Measurements from ENCODE around the gene TLE4.

Gene TLE4

GRCh38 chr9:79598562-79599345 is 27.0 kb downstream of the TLE4 start:
- TF ChIP-seq, protein P1, sequence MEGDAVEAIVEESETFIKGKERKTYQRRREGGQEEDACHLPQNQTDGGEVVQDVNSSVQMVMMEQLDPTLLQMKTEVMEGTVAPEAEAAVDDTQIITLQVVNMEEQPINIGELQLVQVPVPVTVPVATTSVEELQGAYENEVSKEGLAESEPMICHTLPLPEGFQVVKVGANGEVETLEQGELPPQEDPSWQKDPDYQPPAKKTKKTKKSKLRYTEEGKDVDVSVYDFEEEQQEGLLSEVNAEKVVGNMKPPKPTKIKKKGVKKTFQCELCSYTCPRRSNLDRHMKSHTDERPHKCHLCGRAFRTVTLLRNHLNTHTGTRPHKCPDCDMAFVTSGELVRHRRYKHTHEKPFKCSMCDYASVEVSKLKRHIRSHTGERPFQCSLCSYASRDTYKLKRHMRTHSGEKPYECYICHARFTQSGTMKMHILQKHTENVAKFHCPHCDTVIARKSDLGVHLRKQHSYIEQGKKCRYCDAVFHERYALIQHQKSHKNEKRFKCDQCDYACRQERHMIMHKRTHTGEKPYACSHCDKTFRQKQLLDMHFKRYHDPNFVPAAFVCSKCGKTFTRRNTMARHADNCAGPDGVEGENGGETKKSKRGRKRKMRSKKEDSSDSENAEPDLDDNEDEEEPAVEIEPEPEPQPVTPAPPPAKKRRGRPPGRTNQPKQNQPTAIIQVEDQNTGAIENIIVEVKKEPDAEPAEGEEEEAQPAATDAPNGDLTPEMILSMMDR (IDR thresholded peaks at IDR 0.05), result no peak
- Histone ChIP-seq H3K4me2 (ENCODE audit: low read length) (no peak overlapping the region), H3K4me3 (ENCODE audit: low read depth, low read length) (no peak overlapping the region), H3K4me1 (no peaks in the 10 kb centered on the region), H3K9ac (no peak overlapping the region), H3K79me2 (peaks cover 4% of the 10 kb centered on the region), H3K36me3 (ENCODE audit: control insufficient read depth, insufficient read depth, low read length) (no peaks in the 10 kb centered on the region), H3K27me3 (ENCODE audit: control insufficient read depth, insufficient read depth, low read length) (no peaks in the 10 kb centered on the region), H3K27ac (no peak overlapping the region), H3K9me3 (ENCODE audit: control insufficient read depth, low read length) (no peaks in the 10 kb centered on the region), H2AFZ (no peak overlapping the region)

- Histone ChIP-seq H3K4me1 (no peaks in the 10 kb centered on the region), H3K79me2 (peaks cover 4% of the 10 kb centered on the region), H3K36me3 (ENCODE audit: control insufficient read depth, insufficient read depth, low read length) (no peaks in the 10 kb centered on the region), H3K4me2 (ENCODE audit: low read length) (no peak overlapping the region), H3K27ac (no peak overlapping the region), H3K27me3 (ENCODE audit: control insufficient read depth, insufficient read depth, low read length) (no peaks in the 10 kb centered on the region), H3K4me3 (ENCODE audit: low read depth, low read length) (no peak overlapping the region), H3K9ac (no peak overlapping the region), H2AFZ (no peak overlapping the region), H3K9me3 (ENCODE audit: control insufficient read depth, low read length) (no peaks in the 10 kb centered on the region)
- TF ChIP-seq, protein P1 (IDR thresholded peaks at IDR 0.05), result no peak
These were observed 28.7 kb downstream of the TLE4 start for GRCh38 chr9:79600466-79600865.

- no peak overlapping the region for H2AFZ ChIP-seq
- H3K9ac ChIP-seq, result no peak overlapping the region
- no peaks in the 10 kb centered on the region for H3K27me3 ChIP-seq (ENCODE audit: control insufficient read depth, insufficient read depth, low read length)
- no peaks in the 10 kb centered on the region for H3K9me3 ChIP-seq (ENCODE audit: control insufficient read depth, low read length)
- no peak overlapping the region for H3K27ac ChIP-seq
- TF ChIP-seq, protein P1 (IDR thresholded peaks at IDR 0.05), result no peak
- H3K4me3 ChIP-seq (ENCODE audit: low read depth, low read length), result no peak overlapping the region
- no peaks in the 10 kb centered on the region for H3K36me3 ChIP-seq (ENCODE audit: control insufficient read depth, insufficient read depth, low read length)
- H3K4me2 ChIP-seq (ENCODE audit: low read length), result no peak overlapping the region
- no peaks in the 10 kb centered on the region for H3K4me1 ChIP-seq
- peaks cover 3% of the 10 kb centered on the region for H3K79me2 ChIP-seq
These were observed 31.6 kb downstream of the TLE4 start for GRCh38 chr9:79603222-79603920.

- Histone ChIP-seq H3K36me3 (ENCODE audit: control insufficient read depth, insufficient read depth, low read length) (no peaks in the 10 kb centered on the region), H3K27me3 (ENCODE audit: control insufficient read depth, insufficient read depth, low read length) (no peaks in the 10 kb centered on the region), H3K4me3 (ENCODE audit: low read depth, low read length) (no peak overlapping the region), H3K4me1 (no peaks in the 10 kb centered on the region), H3K27ac (no peak overlapping the region), H3K9me3 (ENCODE audit: control insufficient read depth, low read length) (no peaks in the 10 kb centered on the region), H2AFZ (no peak overlapping the region), H3K9ac (no peak overlapping the region), H3K4me2 (ENCODE audit: low read length) (no peak overlapping the region), H3K79me2 (peaks cover 3% of the 10 kb centered on the region)
- TF ChIP-seq, protein P1 (IDR thresholded peaks at IDR 0.05), result no peak
These were observed 32.4 kb downstream of the TLE4 start for GRCh38 chr9:79604149-79604548.
